ENCODE results near the gene C1RL.
A peak's percentile ranks its signal among the peaks of the same experiment; 100 is the strongest.

Gene C1RL

DNA sequence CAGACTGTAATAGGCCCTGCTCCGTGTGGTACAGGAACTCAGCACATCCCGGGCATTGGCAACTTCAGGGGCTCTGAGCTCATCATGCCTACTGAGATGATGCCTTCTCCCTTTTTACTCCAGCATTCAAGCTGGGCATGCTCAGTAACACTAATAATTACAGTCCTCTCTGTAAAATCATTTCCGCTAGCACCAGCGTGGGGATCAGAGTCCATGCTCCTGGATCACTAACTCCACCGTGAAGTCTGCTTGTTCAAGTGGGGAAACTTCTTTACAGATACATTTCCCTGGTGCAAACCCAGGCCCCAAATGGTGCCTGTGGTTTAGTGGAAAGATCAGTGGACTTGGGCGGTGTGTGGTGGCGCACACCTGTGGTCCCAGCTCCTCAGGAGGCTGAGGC lies 37.9 kb upstream of the C1RL start:
- Histone ChIP-seq H3K36me3 (ENCODE audit: control insufficient read depth, insufficient read depth, low read length, severe bottlenecking) (peaks cover 36% of the 10 kb centered on the region), H3K9me3 (ENCODE audit: control insufficient read depth, low read length) (no peaks in the 10 kb centered on the region), H3K9ac (ENCODE audit: low read length) (no peak overlapping the region), H3K4me3 (ENCODE audit: low read length) (no peak overlapping the region), H3K27me3 (replicated peaks; ENCODE audit: control insufficient read depth, insufficient read depth, low read length) (no peaks in the 10 kb centered on the region), H3K4me1 (ENCODE audit: control insufficient read depth, insufficient read depth, low read length) (peaks cover 19% of the 10 kb centered on the region)
- DNase-seq (ENCODE audit: low read depth): no peak

DNA sequence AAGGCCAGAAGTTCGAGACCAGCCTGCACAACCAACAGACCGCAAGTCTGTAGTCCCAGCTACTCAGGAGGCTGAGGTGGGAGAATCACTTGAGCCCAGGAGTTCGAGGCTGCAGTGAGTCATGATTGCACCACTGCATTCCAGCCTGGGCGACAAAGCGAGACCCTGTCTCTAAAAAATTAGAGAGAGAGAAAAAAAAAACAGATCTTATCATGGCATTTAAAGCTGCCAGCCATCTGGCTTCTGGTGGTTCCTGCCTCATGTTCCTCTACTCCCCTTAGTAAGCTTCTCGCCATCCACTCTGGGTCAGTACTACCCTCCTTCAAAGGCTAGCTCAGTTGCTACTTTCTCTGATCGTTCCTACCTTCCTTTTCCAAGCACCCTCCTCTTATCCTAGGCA lies 37.2 kb upstream of the C1RL start:
- no peak overlapping the region for H3K9ac ChIP-seq (ENCODE audit: low read length)
- H3K9me3 ChIP-seq (ENCODE audit: control insufficient read depth, low read length): no peaks in the 10 kb centered on the region
- H3K4me1 ChIP-seq (ENCODE audit: control insufficient read depth, insufficient read depth, low read length): peaks cover 16% of the 10 kb centered on the region
- no peaks in the 10 kb centered on the region for H3K27me3 ChIP-seq (replicated peaks; ENCODE audit: control insufficient read depth, insufficient read depth, low read length)
- peaks cover 37% of the 10 kb centered on the region for H3K36me3 ChIP-seq (ENCODE audit: control insufficient read depth, insufficient read depth, low read length, severe bottlenecking)
- DNase-seq (ENCODE audit: low read depth): no peak
- H3K4me3 ChIP-seq (ENCODE audit: low read length): no peak overlapping the region

DNA sequence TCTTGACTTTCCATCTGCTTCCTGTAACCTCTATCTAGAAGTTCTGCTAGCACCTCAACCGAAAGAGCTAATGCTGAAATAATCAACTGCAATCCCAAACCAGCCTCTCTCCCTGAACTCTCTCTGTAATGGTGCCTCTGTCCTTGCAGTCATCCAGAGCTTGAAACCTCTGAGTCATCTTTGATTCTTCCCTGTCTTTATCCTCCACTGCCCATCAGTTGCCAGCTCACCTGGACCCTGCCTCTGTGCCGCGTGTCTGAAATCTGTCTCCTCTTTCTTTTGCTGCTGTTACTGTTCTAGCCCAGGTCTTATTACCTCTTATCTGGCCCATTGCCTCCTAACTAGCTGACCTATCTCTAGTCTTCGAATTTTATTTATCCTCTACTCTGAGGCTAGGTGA lies 36.7 kb upstream of the C1RL start:
- peaks cover 15% of the 10 kb centered on the region for H3K4me1 ChIP-seq (ENCODE audit: control insufficient read depth, insufficient read depth, low read length)
- DNase-seq (ENCODE audit: low read depth): peak; percentile 19
- no peaks in the 10 kb centered on the region for H3K9me3 ChIP-seq (ENCODE audit: control insufficient read depth, low read length)
- no peak overlapping the region for H3K9ac ChIP-seq (ENCODE audit: low read length)
- peaks cover 35% of the 10 kb centered on the region for H3K36me3 ChIP-seq (ENCODE audit: control insufficient read depth, insufficient read depth, low read length, severe bottlenecking)
- H3K4me3 ChIP-seq (ENCODE audit: low read length): no peak overlapping the region
- no peaks in the 10 kb centered on the region for H3K27me3 ChIP-seq (replicated peaks; ENCODE audit: control insufficient read depth, insufficient read depth, low read length)

DNA sequence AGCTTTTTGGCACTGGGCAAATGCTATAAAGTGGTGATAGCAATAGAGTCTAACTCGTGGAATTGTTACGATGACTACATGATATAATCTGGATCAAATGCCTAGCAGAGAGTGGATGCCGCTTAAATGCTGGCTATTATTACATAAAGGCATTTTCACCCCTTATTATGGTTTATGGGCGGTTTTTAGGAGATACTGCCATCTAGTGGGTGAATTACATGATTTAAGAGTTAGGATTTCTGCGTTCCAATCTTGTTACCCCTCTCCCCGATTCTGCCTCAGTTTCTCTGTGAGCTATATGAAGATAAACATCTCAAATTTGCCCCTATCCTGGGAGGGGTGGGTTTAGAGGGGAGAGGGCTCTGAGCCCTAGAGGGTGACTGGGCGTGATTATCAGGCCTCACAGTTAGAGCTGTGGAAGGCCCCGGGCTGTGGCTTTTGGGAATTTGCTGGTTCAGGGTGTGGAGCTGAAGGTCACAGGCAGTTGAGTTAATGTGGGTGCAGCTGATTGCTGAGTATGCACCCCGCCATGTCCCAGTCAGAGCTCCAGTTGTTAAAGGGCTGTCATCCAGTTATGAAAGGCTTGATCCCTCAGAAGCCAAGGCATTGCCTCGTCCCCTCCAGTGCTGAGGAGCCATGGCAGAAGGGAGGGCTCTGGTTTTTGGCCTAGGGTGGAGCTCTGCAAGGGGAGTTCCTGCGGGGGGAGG lies 35.6 kb upstream of the C1RL start:
- no peak overlapping the region for H3K4me3 ChIP-seq (ENCODE audit: low read length)
- peak; percentile 83 for DNase-seq (ENCODE audit: low read depth)
- peak overlapping the region; percentile 74 for H3K9ac ChIP-seq (ENCODE audit: low read length)
- peaks cover 26% of the 10 kb centered on the region for H3K36me3 ChIP-seq (ENCODE audit: control insufficient read depth, insufficient read depth, low read length, severe bottlenecking)
- H3K9me3 ChIP-seq (ENCODE audit: control insufficient read depth, low read length): no peaks in the 10 kb centered on the region
- no peaks in the 10 kb centered on the region for H3K27me3 ChIP-seq (replicated peaks; ENCODE audit: control insufficient read depth, insufficient read depth, low read length)
- peaks cover 15% of the 10 kb centered on the region for H3K4me1 ChIP-seq (ENCODE audit: control insufficient read depth, insufficient read depth, low read length)

DNA sequence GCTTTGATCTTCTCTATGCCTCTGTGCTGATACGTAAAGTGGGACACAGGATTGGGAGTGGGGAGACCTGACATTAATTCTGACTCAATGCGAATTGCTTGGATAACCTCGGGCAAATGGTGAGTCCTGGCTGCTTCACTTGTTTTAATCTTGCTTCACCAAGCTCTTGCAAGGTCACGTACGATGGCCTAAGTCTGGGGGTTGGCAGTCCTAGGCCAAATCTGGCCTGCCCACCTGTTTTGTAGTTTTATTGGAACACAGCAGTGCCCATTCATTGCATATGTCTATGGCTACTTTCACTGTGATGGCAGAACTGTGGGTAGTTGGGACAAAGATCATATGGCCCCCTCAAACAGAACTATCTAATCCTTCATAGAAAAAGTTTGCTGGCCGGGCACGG lies 34.5 kb upstream of the C1RL start:
- peaks cover 20% of the 10 kb centered on the region for H3K36me3 ChIP-seq (ENCODE audit: control insufficient read depth, insufficient read depth, low read length, severe bottlenecking)

DNA sequence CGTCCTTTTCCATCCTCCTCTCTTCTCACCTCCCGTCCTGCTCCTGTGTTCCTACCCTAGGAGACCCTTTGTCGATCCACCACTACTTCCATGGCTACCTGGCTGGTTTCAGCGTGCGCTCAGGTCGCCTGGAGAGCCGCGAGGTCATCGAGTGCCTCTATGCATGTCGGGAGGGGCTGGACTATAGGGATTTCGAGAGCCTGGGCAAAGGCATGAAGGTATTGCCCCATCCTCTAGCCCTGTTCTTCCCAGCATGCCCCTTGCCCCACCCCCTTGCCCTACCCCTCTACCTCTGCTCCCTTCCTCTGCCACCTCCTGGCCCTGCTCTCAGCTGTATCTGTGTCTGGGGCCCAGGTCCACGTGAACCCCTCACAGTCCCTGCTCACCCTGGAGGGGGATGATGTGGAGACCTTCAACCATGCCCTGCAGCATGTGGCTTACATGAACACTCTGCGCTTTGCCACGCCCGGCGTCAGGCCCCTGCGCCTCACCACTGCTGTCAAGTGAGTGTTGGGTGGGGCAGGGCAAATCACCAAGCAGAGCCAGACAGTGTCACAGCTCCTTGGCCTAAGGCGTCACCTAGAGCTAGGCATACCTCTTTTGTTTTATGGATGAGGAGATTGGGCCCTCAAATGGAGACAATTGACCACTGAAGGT lies 33.9 kb upstream of the C1RL start:
- Histone ChIP-seq H3K36me3 (ENCODE audit: control insufficient read depth, insufficient read depth, low read length, severe bottlenecking) (peaks cover 21% of the 10 kb centered on the region), H3K4me1 (ENCODE audit: control insufficient read depth, insufficient read depth, low read length) (peaks cover 15% of the 10 kb centered on the region), H3K27me3 (replicated peaks; ENCODE audit: control insufficient read depth, insufficient read depth, low read length) (no peaks in the 10 kb centered on the region), H3K9me3 (ENCODE audit: control insufficient read depth, low read length) (no peaks in the 10 kb centered on the region), H3K9ac (ENCODE audit: low read length) (no peak overlapping the region), H3K4me3 (ENCODE audit: low read length) (no peak overlapping the region)
- no peak for DNase-seq (ENCODE audit: low read depth)

More for the DNA sequence above, 34.5 kb upstream of the C1RL start:
- Histone ChIP-seq H3K9ac (ENCODE audit: low read length) (no peak overlapping the region), H3K27me3 (replicated peaks; ENCODE audit: control insufficient read depth, insufficient read depth, low read length) (no peaks in the 10 kb centered on the region), H3K4me3 (ENCODE audit: low read length) (no peak overlapping the region), H3K9me3 (ENCODE audit: control insufficient read depth, low read length) (no peaks in the 10 kb centered on the region), H3K4me1 (ENCODE audit: control insufficient read depth, insufficient read depth, low read length) (peaks cover 15% of the 10 kb centered on the region)
- DNase-seq (ENCODE audit: low read depth): no peak

DNA sequence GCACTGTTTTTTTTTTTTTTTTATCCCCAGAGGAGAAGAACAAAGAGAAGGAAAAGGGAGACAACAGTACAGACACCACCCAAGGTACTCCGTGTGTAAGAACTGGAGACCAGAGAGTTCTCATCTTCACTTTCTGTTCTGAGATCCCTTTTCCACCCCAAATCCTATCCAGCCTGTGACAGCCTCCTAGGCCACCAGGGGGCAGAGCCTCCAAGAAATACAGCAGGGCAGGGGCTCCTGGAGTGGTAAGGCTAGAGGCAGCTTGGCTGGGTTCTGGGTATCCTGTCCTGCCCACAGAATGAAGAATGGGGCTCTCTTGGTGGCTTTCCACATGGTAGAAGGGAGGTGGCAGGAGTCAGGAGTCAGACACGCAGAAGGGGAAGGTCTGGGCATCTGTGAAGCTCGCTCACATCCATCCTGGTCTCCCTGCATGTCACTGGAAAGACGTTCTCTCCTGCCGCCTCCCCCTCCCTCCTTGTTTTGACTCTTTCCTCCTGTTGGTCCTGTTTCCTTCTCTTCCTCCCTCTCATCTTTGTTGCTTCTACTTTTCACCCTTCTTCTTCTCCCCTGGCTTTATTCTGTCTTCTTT lies 33.1 kb upstream of the C1RL start:
- peak; percentile 71 for DNase-seq (ENCODE audit: low read depth)
- Histone ChIP-seq H3K4me1 (ENCODE audit: control insufficient read depth, insufficient read depth, low read length) (peaks cover 15% of the 10 kb centered on the region), H3K27me3 (replicated peaks; ENCODE audit: control insufficient read depth, insufficient read depth, low read length) (no peaks in the 10 kb centered on the region), H3K9me3 (ENCODE audit: control insufficient read depth, low read length) (no peaks in the 10 kb centered on the region), H3K36me3 (ENCODE audit: control insufficient read depth, insufficient read depth, low read length, severe bottlenecking) (peaks cover 21% of the 10 kb centered on the region), H3K4me3 (ENCODE audit: low read length) (no peak overlapping the region), H3K9ac (ENCODE audit: low read length) (no peak overlapping the region)

DNA sequence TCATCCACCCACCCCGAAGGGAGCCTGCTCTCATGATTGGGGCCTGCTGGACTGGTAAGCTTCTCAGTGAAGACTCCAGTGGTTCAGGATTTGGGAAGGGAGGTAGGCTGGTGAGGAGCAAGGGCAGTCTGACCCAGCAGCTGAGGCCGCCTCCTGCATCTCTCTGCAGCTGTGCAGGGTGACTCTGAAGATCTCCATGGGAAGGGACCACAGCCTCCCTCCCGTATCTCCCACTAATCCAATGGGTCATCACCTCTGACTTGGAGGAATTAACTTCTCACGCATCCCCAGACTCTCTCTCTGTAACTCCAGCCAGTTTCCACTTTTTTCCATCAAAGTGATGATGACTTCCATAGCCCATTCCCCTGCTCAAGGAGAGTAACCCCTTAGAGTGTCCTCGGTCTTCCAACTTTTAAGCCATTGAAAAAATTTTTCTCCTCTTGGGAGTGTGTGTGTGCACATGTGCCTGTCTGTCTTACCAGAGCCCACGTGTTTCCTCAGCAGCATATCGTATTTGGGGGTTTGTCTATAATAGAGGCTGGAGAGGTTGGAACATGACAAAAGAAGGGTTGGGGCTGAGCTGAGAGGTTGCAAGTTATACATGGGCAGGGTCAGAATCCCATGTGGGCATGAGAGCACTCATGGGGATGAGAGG lies 32.5 kb upstream of the C1RL start:
- Histone ChIP-seq H3K27me3 (replicated peaks; ENCODE audit: control insufficient read depth, insufficient read depth, low read length) (no peaks in the 10 kb centered on the region), H3K9me3 (ENCODE audit: control insufficient read depth, low read length) (no peaks in the 10 kb centered on the region), H3K9ac (ENCODE audit: low read length) (no peak overlapping the region), H3K4me3 (ENCODE audit: low read length) (no peak overlapping the region), H3K36me3 (ENCODE audit: control insufficient read depth, insufficient read depth, low read length, severe bottlenecking) (peaks cover 27% of the 10 kb centered on the region), H3K4me1 (ENCODE audit: control insufficient read depth, insufficient read depth, low read length) (peaks cover 15% of the 10 kb centered on the region)
- no peak for DNase-seq (ENCODE audit: low read depth)

DNA sequence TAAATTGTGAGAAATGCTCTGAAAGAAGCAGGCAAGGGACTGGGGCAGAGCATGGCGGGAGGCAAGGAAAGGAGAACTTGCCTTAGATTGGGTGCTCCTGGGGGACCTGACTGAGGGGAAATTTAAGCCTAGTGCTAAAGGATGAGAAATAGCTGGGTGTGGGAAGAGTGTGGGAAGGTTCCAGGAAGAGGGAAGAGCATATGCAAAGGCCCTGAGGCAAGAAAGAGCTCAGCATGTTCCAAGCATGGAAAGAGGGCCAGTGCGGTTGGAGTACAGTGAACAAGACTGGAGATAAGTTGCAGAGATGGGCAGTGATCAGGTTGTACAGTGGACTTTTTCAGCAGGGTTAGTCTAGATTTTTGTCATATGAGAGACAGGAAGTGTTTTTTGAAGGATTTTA lies 30.2 kb upstream of the C1RL start:
- DNase-seq (ENCODE audit: low read depth): no peak
- Histone ChIP-seq H3K4me3 (ENCODE audit: low read length) (no peak overlapping the region), H3K36me3 (ENCODE audit: control insufficient read depth, insufficient read depth, low read length, severe bottlenecking) (peaks cover 42% of the 10 kb centered on the region), H3K9ac (ENCODE audit: low read length) (no peak overlapping the region), H3K27me3 (replicated peaks; ENCODE audit: control insufficient read depth, insufficient read depth, low read length) (no peaks in the 10 kb centered on the region), H3K4me1 (ENCODE audit: control insufficient read depth, insufficient read depth, low read length) (peaks cover 1% of the 10 kb centered on the region), H3K9me3 (ENCODE audit: control insufficient read depth, low read length) (no peaks in the 10 kb centered on the region)

DNA sequence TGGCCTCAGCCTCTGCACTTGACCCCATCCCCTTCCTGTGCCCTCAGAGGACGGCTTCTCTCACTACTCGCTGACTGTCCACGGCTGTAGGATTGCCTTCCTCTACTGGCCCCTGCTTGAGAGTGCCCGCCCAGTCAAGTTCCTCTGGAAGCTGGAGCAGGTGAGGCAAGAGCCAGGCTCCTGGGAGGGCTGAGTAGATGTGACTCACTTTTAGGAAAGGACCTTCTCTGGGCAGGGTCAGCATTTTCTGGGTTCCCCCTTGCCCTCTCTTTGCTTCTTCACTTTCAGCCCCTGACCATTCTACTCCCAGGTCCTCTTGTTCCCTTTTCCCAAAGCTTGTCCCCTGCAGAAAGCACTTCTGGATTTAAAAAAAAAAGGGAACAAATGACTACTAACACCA lies 28.9 kb upstream of the C1RL start:
- DNase-seq (ENCODE audit: low read depth): no peak
- Histone ChIP-seq H3K27me3 (replicated peaks; ENCODE audit: control insufficient read depth, insufficient read depth, low read length) (no peaks in the 10 kb centered on the region), H3K4me1 (ENCODE audit: control insufficient read depth, insufficient read depth, low read length) (no peaks in the 10 kb centered on the region), H3K9me3 (ENCODE audit: control insufficient read depth, low read length) (no peaks in the 10 kb centered on the region), H3K9ac (ENCODE audit: low read length) (no peak overlapping the region), H3K36me3 (ENCODE audit: control insufficient read depth, insufficient read depth, low read length, severe bottlenecking) (peaks cover 35% of the 10 kb centered on the region), H3K4me3 (ENCODE audit: low read length) (no peak overlapping the region)

DNA sequence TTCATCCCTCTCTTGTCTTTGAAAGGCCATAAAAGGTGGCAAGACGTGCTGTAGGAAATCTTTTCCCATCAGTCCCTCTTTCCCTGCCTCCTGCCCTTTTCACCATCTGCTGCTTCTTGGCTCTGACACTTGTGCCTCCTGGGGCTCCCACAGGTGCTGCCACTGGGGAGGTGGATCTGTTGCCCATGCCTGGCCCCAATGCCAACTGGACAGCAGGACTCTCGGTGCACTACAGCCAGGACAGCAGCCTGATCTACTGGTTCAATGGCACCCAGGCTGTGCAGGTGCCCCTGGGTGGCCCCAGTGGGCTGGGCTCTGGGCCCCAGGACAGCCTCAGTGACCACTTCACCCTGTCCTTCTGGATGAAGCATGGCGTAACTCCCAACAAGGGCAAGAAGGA lies 27.7 kb upstream of the C1RL start:
- H3K9ac ChIP-seq (ENCODE audit: low read length): no peak overlapping the region
- H3K36me3 ChIP-seq (ENCODE audit: control insufficient read depth, insufficient read depth, low read length, severe bottlenecking): peaks cover 35% of the 10 kb centered on the region
- H3K4me1 ChIP-seq (ENCODE audit: control insufficient read depth, insufficient read depth, low read length): no peaks in the 10 kb centered on the region
- H3K4me3 ChIP-seq (ENCODE audit: low read length): no peak overlapping the region
- H3K27me3 ChIP-seq (replicated peaks; ENCODE audit: control insufficient read depth, insufficient read depth, low read length): peaks cover 3% of the 10 kb centered on the region
- no peak for DNase-seq (ENCODE audit: low read depth)
- no peaks in the 10 kb centered on the region for H3K9me3 ChIP-seq (ENCODE audit: control insufficient read depth, low read length)
